Stomach (tissue), 9 donors: ENCODE results near the gene NELFB. TPM values are rescaled to one million over a fixed set of nuclear protein-coding genes. Genes with fewer than 3 reads are reported as not detected.

Source experiments
- DNase-seq, 2 donors: peaks; one replicate each; pipeline versions ENCODE4 v3.0.0 to v3.0.0-alpha.2; 2013 to 2019
- H3K27ac ChIP-seq, 5 donors: fragments of 200-600 bp in 4 of 5; sonication (generic) in 4 of 5; one replicate each; pipeline ENCODE4 v1.5.1; 2013 to 2019; ENCODE audit warnings: mild to moderate bottlenecking in 1 of 5, moderate library complexity in 1 of 5
- H3K27me3 ChIP-seq, 3 donors: fragments of 200-600 bp; sonication (generic); one replicate each; pipeline ENCODE4 v1.5.1; 2017 to 2019; ENCODE audit warnings: mixed run types in 1 of 3
- H3K36me3 ChIP-seq, 4 donors: fragments of 200-600 bp; sonication (generic); 1 replicate in 3 of 4; 2 replicates in 1 of 4; pipeline ENCODE4 v1.5.1; 2016 to 2019
- H3K4me1 ChIP-seq, 4 donors: fragments of 200-600 bp; sonication (generic); one replicate each; pipeline ENCODE4 v1.5.1; 2016 to 2019
- H3K4me3 ChIP-seq, 4 donors: fragments of 200-600 bp; sonication (generic) in 3 of 4; one replicate each; pipeline ENCODE4 v1.5.1; 2016 to 2019; ENCODE audit warnings: mild to moderate bottlenecking in 1 of 4
- H3K9me3 ChIP-seq, 4 donors: fragments of 200-600 bp; sonication (generic); one replicate each; pipeline ENCODE4 v1.5.1; 2016 to 2019
- POLR2A ChIP-seq, 4 donors: fragments of 450-650 bp; IDR thresholded peaks; one replicate each; pipeline ENCODE4 v1.6.1; 2016; ENCODE audit warnings: antibody characterized with exemption in 4 of 4, control low read depth in 2 of 4, mild to moderate bottlenecking in 1 of 4, moderate library complexity in 1 of 4
- POLR2AphosphoS5 ChIP-seq, 3 donors: sonication (generic); formaldehyde crosslinking; IDR thresholded peaks; one replicate each; pipeline ENCODE4 v1.6.1; 2016; ENCODE audit warnings: antibody characterized with exemption in 3 of 3
- whole genome bisulfite sequencing, 5 donors: extraction: QIAGEN DNeasy Blood & Tissue Kit in 3 of 5; methylation state at CpG; one replicate each; pipeline versions ENCODE4 v1.1.5 to v1.1.7; 2013 to 2018; 5-methylcytosine and 5-hydroxymethylcytosine counted together
- intact Hi-C: fragments of 100-400 bp; cut with DNase I; formaldehyde crosslinking; loops from one replicate; pipeline ENCODE4 v1.15.1; 2023; ENCODE audit warnings: low total_unique reads
- polyA plus RNA-seq, 3 donors: library from polyadenylated mRNA; stranded (reverse); fragments of 200-250 nt; gene quantifications; one replicate each; pipeline ENCODE4 v1.2.3, GENCODE V29; 2013
- total RNA-seq, 5 donors: library from RNA; depleted of rRNA; stranded (reverse); fragments of >200 nt; gene quantifications; one replicate each; pipeline versions ENCODE4 v1.1.0 to v1.2.3, GENCODE V29; 2014 to 2016
- TF ChIP-seq, protein P1 (sequence below), 7 experiments: fragments of 450-650 bp in 4 of 7; fragments of 200-600 bp in 3 of 7; sonication (generic) in 3 of 7; IDR thresholded peaks; one replicate each; pipeline ENCODE4 v1.5.1; 2016 to 2019; ENCODE audit warnings: antibody characterized with exemption in 7 of 7, control low read depth in 2 of 7, mild to moderate bottlenecking in 1 of 7
- donor health status: healthy with polysubstance abuse.
- donor health status: Bipolar disorder and iron deficiency.
- donor health status: healthy.

Gene NELFB
- total and polyA plus RNA-seq, 8 donors: 11.2 to 134 (median 36.1) TPM

DNA sequence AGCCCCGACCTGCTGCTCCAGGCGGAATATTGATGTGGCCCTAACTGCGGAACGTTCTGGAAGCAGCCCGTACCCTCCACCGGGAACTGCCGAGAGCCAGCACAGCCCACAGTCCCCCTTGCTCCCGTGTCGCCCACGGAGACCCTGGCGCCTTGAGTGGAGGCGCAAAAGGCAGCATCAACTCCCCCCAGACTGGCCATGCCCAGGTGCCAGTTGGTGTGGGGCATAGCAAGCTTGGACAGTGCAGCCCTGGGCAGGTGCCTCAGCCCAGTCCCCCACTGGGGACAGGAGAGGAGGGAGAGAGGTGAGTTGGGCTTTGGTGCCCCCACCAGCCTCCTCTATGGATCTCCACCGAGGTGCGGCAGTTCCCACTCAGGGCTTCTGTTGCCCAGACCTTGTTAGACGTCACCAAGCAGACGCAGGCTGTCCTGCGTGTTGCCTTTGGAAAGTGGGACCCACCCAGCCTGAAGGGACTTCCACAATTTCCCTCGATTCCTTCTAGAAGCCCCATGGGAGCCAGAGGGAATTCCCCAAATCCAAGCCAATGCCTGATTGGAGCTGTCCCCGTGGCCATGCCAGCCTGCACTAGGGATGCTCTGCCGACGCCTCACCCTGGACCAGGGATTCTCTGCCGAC, 66.7 kb downstream of the NELFB start:
- DNase-seq: peak in 1 of 2 donors; percentile 22
- WGBS, 5 donors: 88 to 95% (median 93%) methylated on average over 13 to 22 of the region's 22 CpGs
- TF ChIP-seq POLR2A (IDR thresholded peaks at IDR 0.05): no peak
- TF ChIP-seq, protein P1, sequence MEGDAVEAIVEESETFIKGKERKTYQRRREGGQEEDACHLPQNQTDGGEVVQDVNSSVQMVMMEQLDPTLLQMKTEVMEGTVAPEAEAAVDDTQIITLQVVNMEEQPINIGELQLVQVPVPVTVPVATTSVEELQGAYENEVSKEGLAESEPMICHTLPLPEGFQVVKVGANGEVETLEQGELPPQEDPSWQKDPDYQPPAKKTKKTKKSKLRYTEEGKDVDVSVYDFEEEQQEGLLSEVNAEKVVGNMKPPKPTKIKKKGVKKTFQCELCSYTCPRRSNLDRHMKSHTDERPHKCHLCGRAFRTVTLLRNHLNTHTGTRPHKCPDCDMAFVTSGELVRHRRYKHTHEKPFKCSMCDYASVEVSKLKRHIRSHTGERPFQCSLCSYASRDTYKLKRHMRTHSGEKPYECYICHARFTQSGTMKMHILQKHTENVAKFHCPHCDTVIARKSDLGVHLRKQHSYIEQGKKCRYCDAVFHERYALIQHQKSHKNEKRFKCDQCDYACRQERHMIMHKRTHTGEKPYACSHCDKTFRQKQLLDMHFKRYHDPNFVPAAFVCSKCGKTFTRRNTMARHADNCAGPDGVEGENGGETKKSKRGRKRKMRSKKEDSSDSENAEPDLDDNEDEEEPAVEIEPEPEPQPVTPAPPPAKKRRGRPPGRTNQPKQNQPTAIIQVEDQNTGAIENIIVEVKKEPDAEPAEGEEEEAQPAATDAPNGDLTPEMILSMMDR (IDR thresholded peaks at IDR 0.05): no peak
- TF ChIP-seq POLR2AphosphoS5 (IDR thresholded peaks at IDR 0.05): no peak
- Histone ChIP-seq H3K4me1 (peaks cover 0 to 11% (median 2%) of the 10 kb centered on the region in 4 donors), H3K27me3 (peaks cover 0 to 18% (median 0%) of the 10 kb centered on the region in 3 donors), H3K4me3 (no peak overlapping the region), H3K27ac (no peak overlapping the region), H3K36me3 (no peaks in the 10 kb centered on the region), H3K9me3 (no peaks in the 10 kb centered on the region)
- intact Hi-C loops: no loop called here

Other genes starting within 250 kb of the NELFB start
- 100 to 1,000 TPM in 1 of 5 donors, 10 to 100 TPM in 3, 1 to 10 TPM in 1; 7.3 to 385 (median 72.8) TPM for gene ABCA2, start 227.1 kb upstream of the NELFB start, total RNA-seq
- 10 to 100 TPM in 2 of 3 donors, 1 to 10 TPM in 1; 9.3 to 25.5 (median 24.4) TPM for gene ABCA2, start 227.1 kb upstream of the NELFB start, polyA plus RNA-seq
- gene FUT7, start 223.2 kb upstream of the NELFB start, total RNA-seq: 1 to 10 TPM in 1 of 5 donors, under 1 TPM in 1, not detected in 3; 0.37 to 3.9 TPM
- gene FUT7, start 223.2 kb upstream of the NELFB start, polyA plus RNA-seq: under 1 TPM in 2 of 3 donors, not detected in 1; 0.23 to 0.50 TPM
- 100 to 1,000 TPM in 4 of 5 donors, 10 to 100 TPM in 1; 20.0 to 276 (median 189) TPM for gene NPDC1, start 209.2 kb upstream of the NELFB start, total RNA-seq
- gene NPDC1, start 209.2 kb upstream of the NELFB start, polyA plus RNA-seq: 100 to 1,000 TPM; 104 to 186 (median 115) TPM
- gene ENTPD2, start 201.3 kb upstream of the NELFB start, total RNA-seq: 10 to 100 TPM in 1 of 5 donors, 1 to 10 TPM in 3, not detected in 1; 2.2 to 11.3 (median 6.7) TPM
- gene ENTPD2, start 201.3 kb upstream of the NELFB start, polyA plus RNA-seq: 1 to 10 TPM; 2.0 to 4.8 (median 2.9) TPM
- gene SAPCD2, start 184.8 kb upstream of the NELFB start, total RNA-seq: 10 to 100 TPM in 1 of 5 donors, 1 to 10 TPM in 3, not detected in 1; 2.9 to 84.9 (median 4.4) TPM
- gene SAPCD2, start 184.8 kb upstream of the NELFB start, polyA plus RNA-seq: 1 to 10 TPM; 1.7 to 5.0 (median 3.8) TPM
- gene UAP1L1, start 177.8 kb upstream of the NELFB start, total RNA-seq: 10 to 100 TPM in 3 of 5 donors, 1 to 10 TPM in 2; 4.6 to 95.6 (median 22.8) TPM
- 1 to 10 TPM; 4.1 to 7.4 (median 6.0) TPM for gene UAP1L1, start 177.8 kb upstream of the NELFB start, polyA plus RNA-seq
- 100 to 1,000 TPM in 1 of 5 donors, 10 to 100 TPM in 3, 1 to 10 TPM in 1; 4.7 to 167 (median 44.6) TPM for gene MAN1B1, start 168.3 kb upstream of the NELFB start, total RNA-seq
- gene MAN1B1, start 168.3 kb upstream of the NELFB start, polyA plus RNA-seq: 10 to 100 TPM; 22.8 to 52.6 (median 35.0) TPM
- 100 to 1,000 TPM in 3 of 5 donors, 10 to 100 TPM in 2; 25.9 to 251 (median 103) TPM for gene DPP7, start 140.6 kb upstream of the NELFB start, total RNA-seq
- gene DPP7, start 140.6 kb upstream of the NELFB start, polyA plus RNA-seq: 100 to 1,000 TPM; 325 to 346 (median 338) TPM
- gene GRIN1, start 116.2 kb upstream of the NELFB start, total RNA-seq: under 1 TPM in 1 of 5 donors, not detected in 4; 0.55 TPM
- under 1 TPM in 2 of 3 donors, not detected in 1; 0.25 to 0.31 TPM for gene GRIN1, start 116.2 kb upstream of the NELFB start, polyA plus RNA-seq
- 100 to 1,000 TPM in 1 of 5 donors, 10 to 100 TPM in 1, 1 to 10 TPM in 1, not detected in 2; 2.6 to 440 (median 11.2) TPM for gene LRRC26, start 85.3 kb upstream of the NELFB start, total RNA-seq
- 1 to 10 TPM in 2 of 3 donors, under 1 TPM in 1; 1.00 to 7.7 (median 3.7) TPM for gene LRRC26, start 85.3 kb upstream of the NELFB start, polyA plus RNA-seq
- not detected for gene TMEM210, start 83.3 kb upstream of the NELFB start, total RNA-seq
- not detected for gene TMEM210, start 83.3 kb upstream of the NELFB start, polyA plus RNA-seq
- gene ANAPC2, start 66.8 kb upstream of the NELFB start, total RNA-seq: 100 to 1,000 TPM in 1 of 5 donors, 10 to 100 TPM in 4; 35.8 to 147 (median 42.9) TPM
- 10 to 100 TPM; 26.1 to 45.0 (median 40.7) TPM for gene ANAPC2, start 66.8 kb upstream of the NELFB start, polyA plus RNA-seq
- gene SSNA1, start 66.7 kb upstream of the NELFB start, total RNA-seq: 100 to 1,000 TPM in 2 of 5 donors, 10 to 100 TPM in 3; 28.1 to 154 (median 81.4) TPM
- 100 to 1,000 TPM; 118 to 146 (median 135) TPM for gene SSNA1, start 66.7 kb upstream of the NELFB start, polyA plus RNA-seq
- 100 to 1,000 TPM in 1 of 5 donors, 10 to 100 TPM in 3, 1 to 10 TPM in 1; 8.8 to 161 (median 25.0) TPM for gene TPRN, start 54.6 kb upstream of the NELFB start, total RNA-seq
- gene TPRN, start 54.6 kb upstream of the NELFB start, polyA plus RNA-seq: 10 to 100 TPM; 23.5 to 36.9 (median 24.3) TPM
- gene TMEM203, start 49.7 kb upstream of the NELFB start, total RNA-seq: 10 to 100 TPM; 20.6 to 33.5 (median 28.0) TPM
- 10 to 100 TPM; 29.3 to 37.0 (median 35.6) TPM for gene TMEM203, start 49.7 kb upstream of the NELFB start, polyA plus RNA-seq
- gene NDOR1, start 49.6 kb upstream of the NELFB start, total RNA-seq: 100 to 1,000 TPM in 1 of 5 donors, 10 to 100 TPM in 2, 1 to 10 TPM in 1, under 1 TPM in 1; 0.89 to 105 (median 15.5) TPM
- gene NDOR1, start 49.6 kb upstream of the NELFB start, polyA plus RNA-seq: 1 to 10 TPM; 4.6 to 9.5 (median 6.4) TPM
- 10 to 100 TPM in 1 of 5 donors, 1 to 10 TPM in 2, under 1 TPM in 1, not detected in 1; 0.45 to 18.7 (median 3.3) TPM for gene RNF208, start 33.1 kb upstream of the NELFB start, total RNA-seq
- 10 to 100 TPM; 11.8 to 13.9 (median 13.9) TPM for gene RNF208, start 33.1 kb upstream of the NELFB start, polyA plus RNA-seq
- 1 to 10 TPM in 1 of 5 donors, under 1 TPM in 1, not detected in 3; 0.92 to 3.6 TPM for gene CYSRT1, start 30.2 kb upstream of the NELFB start, total RNA-seq
- gene CYSRT1, start 30.2 kb upstream of the NELFB start, polyA plus RNA-seq: 10 to 100 TPM in 1 of 3 donors, 1 to 10 TPM in 2; 2.7 to 47.3 (median 3.4) TPM
- gene RNF224, start 27.8 kb upstream of the NELFB start, total RNA-seq: not detected
- gene RNF224, start 27.8 kb upstream of the NELFB start, polyA plus RNA-seq: 1 to 10 TPM in 1 of 3 donors, not detected in 2; 1.0 TPM
- gene SLC34A3, start 24.4 kb upstream of the NELFB start, total RNA-seq: under 1 TPM in 1 of 5 donors, not detected in 4; 0.18 TPM
- under 1 TPM in 1 of 3 donors, not detected in 2; 0.53 TPM for gene SLC34A3, start 24.4 kb upstream of the NELFB start, polyA plus RNA-seq
- gene TUBB4B, start 14.0 kb upstream of the NELFB start, total RNA-seq: 100 to 1,000 TPM in 4 of 5 donors, 10 to 100 TPM in 1; 69.4 to 170 (median 115) TPM
- 100 to 1,000 TPM; 188 to 292 (median 215) TPM for gene TUBB4B, start 14.0 kb upstream of the NELFB start, polyA plus RNA-seq
- gene STPG3, start 4.0 kb upstream of the NELFB start, total RNA-seq: not detected
- not detected for gene STPG3, start 4.0 kb upstream of the NELFB start, polyA plus RNA-seq
- gene TOR4A, start 22.4 kb downstream of the NELFB start, total RNA-seq: 100 to 1,000 TPM in 1 of 5 donors, 10 to 100 TPM in 3, 1 to 10 TPM in 1; 9.9 to 180 (median 29.9) TPM
- gene TOR4A, start 22.4 kb downstream of the NELFB start, polyA plus RNA-seq: 1 to 10 TPM; 5.9 to 8.9 (median 6.0) TPM
- 100 to 1,000 TPM in 1 of 5 donors, 10 to 100 TPM in 2, 1 to 10 TPM in 2; 1.2 to 323 (median 14.6) TPM for gene NRARP, start 46.9 kb downstream of the NELFB start, total RNA-seq
- gene NRARP, start 46.9 kb downstream of the NELFB start, polyA plus RNA-seq: 1 to 10 TPM; 1.5 to 2.7 (median 2.0) TPM
- 100 to 1,000 TPM in 1 of 5 donors, 10 to 100 TPM in 4; 12.9 to 105 (median 28.1) TPM for gene EXD3, start 167.8 kb downstream of the NELFB start, total RNA-seq
- gene EXD3, start 167.8 kb downstream of the NELFB start, polyA plus RNA-seq: 10 to 100 TPM; 17.4 to 27.3 (median 20.7) TPM
- gene NOXA1, start 168.1 kb downstream of the NELFB start, total RNA-seq: 10 to 100 TPM in 2 of 5 donors, 1 to 10 TPM in 3; 3.5 to 43.2 (median 8.3) TPM
- gene NOXA1, start 168.1 kb downstream of the NELFB start, polyA plus RNA-seq: 10 to 100 TPM; 14.4 to 20.5 (median 15.1) TPM
- gene ENTPD8, start 186.0 kb downstream of the NELFB start, total RNA-seq: 10 to 100 TPM in 2 of 5 donors, 1 to 10 TPM in 1, under 1 TPM in 2; 0.89 to 37.9 (median 5.9) TPM
- gene ENTPD8, start 186.0 kb downstream of the NELFB start, polyA plus RNA-seq: 10 to 100 TPM in 1 of 3 donors, 1 to 10 TPM in 2; 2.8 to 16.2 (median 7.6) TPM
- 10 to 100 TPM; 11.7 to 84.9 (median 56.6) TPM for gene NSMF, start 204.0 kb downstream of the NELFB start, total RNA-seq
- gene NSMF, start 204.0 kb downstream of the NELFB start, polyA plus RNA-seq: 10 to 100 TPM; 20.3 to 45.4 (median 28.9) TPM